ENCODE measurements around the gene ACSL3. TPM values are rescaled to one million over a fixed set of nuclear protein-coding genes. Genes with fewer than 3 reads are reported as not detected.

Gene ACSL3
- total and polyA plus RNA-seq, 2 donors (not counting 1 experiment from before 2014, with no cell fraction given), result 6.7 to 46.0 TPM

DNA sequence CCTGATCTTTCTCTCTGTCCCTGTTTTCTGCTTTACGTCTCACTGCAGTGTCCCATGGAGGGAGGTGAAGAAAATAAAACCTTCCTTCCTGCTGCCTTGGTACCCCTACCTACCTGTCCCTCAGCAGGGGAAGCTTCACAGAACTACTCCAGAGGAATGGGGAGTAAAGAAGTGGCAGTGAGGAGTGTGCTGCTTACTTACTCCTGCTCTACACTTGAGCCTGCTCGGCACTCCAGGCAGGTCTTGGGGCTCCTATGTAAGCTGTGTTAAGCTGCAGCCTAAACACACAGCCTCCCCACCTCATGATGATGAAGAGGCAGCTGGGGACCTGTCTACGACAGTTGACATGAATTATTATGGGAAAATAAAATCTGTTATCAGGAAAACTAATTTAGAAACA lies 72.6 kb downstream of the ACSL3 start:
- H3K4me3 ChIP-seq (ENCODE audit: control extremely low read depth in 1 of 5, extremely low read depth in 1 of 5, insufficient read depth in 1 of 5, low read depth in 2 of 5, low read length in 4 of 5), result no peak overlapping the region
- intact Hi-C loops (cut with micrococcal nuclease), result no loop called here
- POLR2A ChIA-PET, result no interaction called here
- ATAC-seq (ENCODE audit: low read depth) (no peak), DNase-seq (no peak)
- peaks cover 3 to 4% (median 3%) of the 10 kb centered on the region in 3 donors for H3K9me3 ChIP-seq (ENCODE audit: control extremely low read depth in 1 of 3, control insufficient read depth in 2 of 3, insufficient read depth in 1 of 3, low read length in 2 of 3)
- no peak overlapping the region for H3K27ac ChIP-seq (ENCODE audit: low read length in 2 of 2)
- Mint-ChIP-seq H3K4me3 (no peak overlapping the region), H3K27me3 (no peaks in the 10 kb centered on the region), H3K4me1 (no peaks in the 10 kb centered on the region), H3K9me3 (ENCODE audit: insufficient read depth) (peaks cover 6% of the 10 kb centered on the region), H3K27ac (no peak overlapping the region)
- H3K36me3 ChIP-seq (replicated peaks in 1 of 2; ENCODE audit: control extremely low read depth in 1 of 2, control insufficient read depth in 1 of 2, extremely low read depth in 1 of 2, insufficient read depth in 2 of 2, low read length in 1 of 2), result peaks cover 9 to 45% of the 10 kb centered on the region in 2 experiments
- 100% methylated on average over 1 of the region's 3 CpGs for WGBS (ENCODE audit: insufficient coverage)
- no peaks in the 10 kb centered on the region for H3K27me3 ChIP-seq (replicated peaks in 1 of 4; ENCODE audit: control extremely low read depth in 1 of 4, control insufficient read depth in 3 of 4, insufficient read depth in 4 of 4, low read length in 3 of 4)
- H3K4me2 ChIP-seq (replicated peaks; ENCODE audit: low read depth, low read length, poor library complexity, severe bottlenecking), result no peak overlapping the region
- CTCF ChIA-PET, result no interaction called here
- H3K79me2 ChIP-seq (ENCODE audit: control insufficient read depth, insufficient read depth, low read length), result no peaks in the 10 kb centered on the region
- H4K20me1 ChIP-seq (ENCODE audit: control insufficient read depth, insufficient read depth, low read length, poor library complexity, severe bottlenecking), result no peaks in the 10 kb centered on the region
- H3K9ac ChIP-seq (ENCODE audit: low read length), result no peak overlapping the region
- H2AFZ ChIP-seq (ENCODE audit: insufficient read depth, low read depth, low read length, poor library complexity, severe bottlenecking), result no peak overlapping the region
- no peak for TF ChIP-seq EZH2 (IDR thresholded peaks at IDR 0.05; ENCODE audit: borderline replicate concordance, insufficient read depth, low read depth, low read length, poor library complexity, severe bottlenecking)
- TF ChIP-seq, protein P1, sequence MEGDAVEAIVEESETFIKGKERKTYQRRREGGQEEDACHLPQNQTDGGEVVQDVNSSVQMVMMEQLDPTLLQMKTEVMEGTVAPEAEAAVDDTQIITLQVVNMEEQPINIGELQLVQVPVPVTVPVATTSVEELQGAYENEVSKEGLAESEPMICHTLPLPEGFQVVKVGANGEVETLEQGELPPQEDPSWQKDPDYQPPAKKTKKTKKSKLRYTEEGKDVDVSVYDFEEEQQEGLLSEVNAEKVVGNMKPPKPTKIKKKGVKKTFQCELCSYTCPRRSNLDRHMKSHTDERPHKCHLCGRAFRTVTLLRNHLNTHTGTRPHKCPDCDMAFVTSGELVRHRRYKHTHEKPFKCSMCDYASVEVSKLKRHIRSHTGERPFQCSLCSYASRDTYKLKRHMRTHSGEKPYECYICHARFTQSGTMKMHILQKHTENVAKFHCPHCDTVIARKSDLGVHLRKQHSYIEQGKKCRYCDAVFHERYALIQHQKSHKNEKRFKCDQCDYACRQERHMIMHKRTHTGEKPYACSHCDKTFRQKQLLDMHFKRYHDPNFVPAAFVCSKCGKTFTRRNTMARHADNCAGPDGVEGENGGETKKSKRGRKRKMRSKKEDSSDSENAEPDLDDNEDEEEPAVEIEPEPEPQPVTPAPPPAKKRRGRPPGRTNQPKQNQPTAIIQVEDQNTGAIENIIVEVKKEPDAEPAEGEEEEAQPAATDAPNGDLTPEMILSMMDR (IDR thresholded peaks at IDR 0.05), result no peak
- H3K4me1 ChIP-seq (ENCODE audit: control insufficient read depth in 2 of 2, insufficient read depth in 2 of 2, low read length in 2 of 2), result no peaks in the 10 kb centered on the region

DNA sequence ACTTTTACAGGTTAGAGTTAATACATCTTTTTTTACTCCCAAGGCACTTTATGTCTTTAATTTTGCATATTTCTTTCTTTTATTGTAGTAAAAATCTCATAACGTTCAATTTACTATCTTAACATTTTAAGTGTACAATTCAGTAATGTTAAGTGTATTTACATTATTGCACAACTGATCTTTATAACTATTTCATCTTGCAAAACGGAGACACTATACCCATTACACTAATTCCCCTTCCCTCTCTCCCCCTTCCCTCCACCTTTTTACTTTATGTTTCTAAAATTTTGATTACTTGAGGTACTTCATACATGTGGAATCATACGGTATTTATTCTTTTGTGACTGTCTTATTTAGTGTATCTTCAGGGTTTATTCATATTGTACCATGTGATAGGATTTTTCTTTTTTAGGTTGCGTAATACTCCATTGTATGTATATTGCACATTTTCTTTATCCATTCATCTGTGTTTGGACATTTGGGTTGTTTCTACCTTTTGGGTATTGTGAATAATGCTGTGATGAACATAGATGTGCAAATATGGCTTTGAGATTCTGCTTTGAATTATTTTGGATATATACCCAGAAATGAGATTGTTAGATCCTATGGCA lies 75.0 kb downstream of the ACSL3 start:
- Mint-ChIP-seq H3K4me1 (no peaks in the 10 kb centered on the region), H3K4me3 (no peak overlapping the region), H3K9me3 (ENCODE audit: insufficient read depth) (peaks cover 6% of the 10 kb centered on the region), H3K27me3 (no peaks in the 10 kb centered on the region), H3K27ac (no peak overlapping the region)
- H3K27ac ChIP-seq (ENCODE audit: low read length in 2 of 2), result no peak overlapping the region
- peaks cover 14 to 42% of the 10 kb centered on the region in 2 experiments for H3K36me3 ChIP-seq (replicated peaks in 1 of 2; ENCODE audit: control extremely low read depth in 1 of 2, control insufficient read depth in 1 of 2, extremely low read depth in 1 of 2, insufficient read depth in 2 of 2, low read length in 1 of 2)
- H3K9ac ChIP-seq (ENCODE audit: low read length), result no peak overlapping the region
- peaks cover 3 to 7% (median 3%) of the 10 kb centered on the region in 3 donors for H3K9me3 ChIP-seq (ENCODE audit: control extremely low read depth in 1 of 3, control insufficient read depth in 2 of 3, insufficient read depth in 1 of 3, low read length in 2 of 3)
- H3K4me3 ChIP-seq (ENCODE audit: control extremely low read depth in 1 of 5, extremely low read depth in 1 of 5, insufficient read depth in 1 of 5, low read depth in 2 of 5, low read length in 4 of 5), result no peak overlapping the region
- no peaks in the 10 kb centered on the region for H3K79me2 ChIP-seq (ENCODE audit: control insufficient read depth, insufficient read depth, low read length)
- CTCF ChIA-PET, result no interaction called here
- H3K27me3 ChIP-seq (replicated peaks in 1 of 4; ENCODE audit: control extremely low read depth in 1 of 4, control insufficient read depth in 3 of 4, insufficient read depth in 4 of 4, low read length in 3 of 4), result no peaks in the 10 kb centered on the region
- no peak for TF ChIP-seq EZH2 (IDR thresholded peaks at IDR 0.05; ENCODE audit: borderline replicate concordance, insufficient read depth, low read depth, low read length, poor library complexity, severe bottlenecking)
- TF ChIP-seq, protein P1 (IDR thresholded peaks at IDR 0.05), result no peak
- no peak overlapping the region for H2AFZ ChIP-seq (ENCODE audit: insufficient read depth, low read depth, low read length, poor library complexity, severe bottlenecking)
- no peak for DNase-seq
- intact Hi-C loops (cut with micrococcal nuclease), result no loop called here
- POLR2A ChIA-PET, result no interaction called here
- no peak overlapping the region for H3K4me2 ChIP-seq (replicated peaks; ENCODE audit: low read depth, low read length, poor library complexity, severe bottlenecking)
- no CpG with 5 or more reads among the region's 4 CpGs for WGBS (ENCODE audit: insufficient coverage)
- ATAC-seq (ENCODE audit: low read depth), result no peak
- no peaks in the 10 kb centered on the region for H4K20me1 ChIP-seq (ENCODE audit: control insufficient read depth, insufficient read depth, low read length, poor library complexity, severe bottlenecking)
- no peaks in the 10 kb centered on the region for H3K4me1 ChIP-seq (ENCODE audit: control insufficient read depth in 2 of 2, insufficient read depth in 2 of 2, low read length in 2 of 2)
